ENCODE results near the gene LIPG. TPM values are rescaled to one million over a fixed set of nuclear protein-coding genes. Genes with fewer than 3 reads are reported as not detected.

Gene LIPG
- total RNA-seq, 1 experiment from 2014 or later, result 92.0 TPM

- Histone ChIP-seq H3K27ac (ENCODE audit: low read length) (no peak overlapping the region), H3K4me3 (ENCODE audit: low read depth in 2 of 2, low read length in 2 of 2) (no peak overlapping the region), H3K36me3 (ENCODE audit: control insufficient read depth, insufficient read depth, low read length) (no peaks in the 10 kb centered on the region), H3K4me1 (ENCODE audit: control insufficient read depth, insufficient read depth, low read length) (peaks cover 4% of the 10 kb centered on the region; the same call in 1 of the 2 replicates), H3K9me3 (ENCODE audit: control insufficient read depth, insufficient read depth, low read depth, low read length) (no peaks in the 10 kb centered on the region), H3K27me3 (ENCODE audit: control insufficient read depth, insufficient read depth, low read length) (no peaks in the 10 kb centered on the region)
- in situ Hi-C loops (cut with HindIII; ENCODE audit: low pct_unique_long_range_greater_than_20kb, low sequenced_read_pairs), result no loop called here
- no TSS peak for BruUV-seq (replicated peaks)
- intact Hi-C loops (cut with micrococcal nuclease; ENCODE audit: unreplicated experiment), result no loop called here
- CTCF ChIA-PET, result no interaction called here
- TF ChIP-seq REST (IDR thresholded peaks at IDR 0.05; ENCODE audit: insufficient read depth in 1 of 2, low read depth in 2 of 2, low read length in 1 of 2), result no peak
- POLR2A ChIA-PET, result no interaction called here
- ATAC-seq (peak; percentile 86), DNase-seq (ENCODE audit: low read depth, low spot score) (no peak)
Observed at GRCh38 chr18:49537232-49537896, 24.5 kb upstream of the LIPG start.

GRCh38 chr18:49544362-49544761, 17.5 kb upstream of the LIPG start:
- intact Hi-C loops (cut with micrococcal nuclease; ENCODE audit: unreplicated experiment), result no loop called here
- TF ChIP-seq SIN3A (IDR thresholded peaks at IDR 0.05; ENCODE audit: borderline replicate concordance, insufficient read depth, low read depth, low read length), result no peak
- no peak for TF ChIP-seq CTCF (IDR thresholded peaks at IDR 0.05)
- no peak for TF ChIP-seq TCF7L2 (IDR thresholded peaks at IDR 0.05; ENCODE audit: low read depth, low read length)
- TF ChIP-seq REST (IDR thresholded peaks at IDR 0.05; ENCODE audit: insufficient read depth in 1 of 2, low read depth in 2 of 2, low read length in 1 of 2), result no peak
- no peak for TF ChIP-seq POLR2AphosphoS5 (IDR thresholded peaks at IDR 0.05; ENCODE audit: low read depth, low read length)
- CTCF ChIA-PET, result no interaction called here
- Histone ChIP-seq H3K4me3 (ENCODE audit: low read depth in 2 of 2, low read length in 2 of 2) (no peak overlapping the region), H3K4me1 (ENCODE audit: control insufficient read depth, insufficient read depth, low read length) (no peaks in the 10 kb centered on the region), H3K27me3 (ENCODE audit: control insufficient read depth, insufficient read depth, low read length) (no peaks in the 10 kb centered on the region), H3K9me3 (ENCODE audit: control insufficient read depth, insufficient read depth, low read depth, low read length) (no peaks in the 10 kb centered on the region), H3K36me3 (ENCODE audit: control insufficient read depth, insufficient read depth, low read length) (no peaks in the 10 kb centered on the region), H3K27ac (ENCODE audit: low read length) (no peak overlapping the region)
- POLR2A ChIA-PET, result no interaction called here
- ATAC-seq (no peak), DNase-seq (ENCODE audit: low read depth, low spot score) (no peak)
- in situ Hi-C loops (cut with HindIII; ENCODE audit: low pct_unique_long_range_greater_than_20kb, low sequenced_read_pairs), result no loop called here
- no TSS peak for BruUV-seq (replicated peaks)
